KMS-11 (cell line): ENCODE data around the gene RRM1.
A peak's percentile ranks its signal among the peaks of the same experiment; 100 is the strongest.

ENCODE experiments used
- H2AFZ ChIP-seq: fragments of 200-600 bp; sonication (generic); 2 replicates; pipeline ENCODE4 v1.6.1; 2016; ENCODE audit warnings: antibody characterized with exemption, mixed run types, low read depth
- H3K27ac ChIP-seq: fragments of 200-600 bp; sonication (generic); 2 replicates; pipeline ENCODE4 v1.6.1; 2016; ENCODE audit warnings: mild to moderate bottlenecking, mixed run types
- H3K27me3 ChIP-seq: fragments of 200-600 bp; sonication (generic); 2 replicates; pipeline ENCODE4 v1.6.1; 2017; ENCODE audit warnings: mild to moderate bottlenecking, low read depth, mixed run types, moderate library complexity; ENCODE audit not compliant: insufficient read depth
- H3K36me3 ChIP-seq: fragments of 200-600 bp; sonication (generic); 2 replicates; pipeline ENCODE4 v1.6.1; 2017; ENCODE audit warnings: mild to moderate bottlenecking, mixed run types; ENCODE audit not compliant: insufficient read depth
- H3K4me1 ChIP-seq: fragments of 200-600 bp; sonication (generic); 2 replicates; pipeline ENCODE4 v1.6.1; 2016; ENCODE audit warnings: mild to moderate bottlenecking, low read depth, mixed run types; ENCODE audit not compliant: poor library complexity, severe bottlenecking
- H3K4me2 ChIP-seq: fragments of 200-600 bp; sonication (generic); 2 replicates; pipeline ENCODE4 v1.7.0; 2016; ENCODE audit warnings: mild to moderate bottlenecking, mixed run types
- H3K4me3 ChIP-seq: fragments of 200-600 bp; sonication (generic); IDR thresholded peaks from 2 replicates; pipeline ENCODE4 v1.6.1; 2017; ENCODE audit warnings: low read depth, low read length, mixed read lengths; ENCODE audit not compliant: insufficient read depth
- H3K79me2 ChIP-seq: fragments of 200-600 bp; sonication (generic); 2 replicates; pipeline ENCODE4 v1.6.1; 2016; ENCODE audit warnings: low read depth, mixed run types; ENCODE audit not compliant: insufficient read depth
- H3K9ac ChIP-seq: fragments of 200-600 bp; sonication (generic); 2 replicates; pipeline ENCODE4 v1.6.1; 2016; ENCODE audit warnings: mild to moderate bottlenecking, mixed run types
- H4K20me1 ChIP-seq: fragments of 200-600 bp; sonication (generic); 2 replicates; pipeline ENCODE4 v1.6.1; 2016; ENCODE audit warnings: mild to moderate bottlenecking, mixed run types; ENCODE audit not compliant: insufficient read depth
- TF ChIP-seq, protein P1 (sequence below): fragments of 200-600 bp; sonication (generic); conservative IDR thresholded peaks from 2 replicates; pipeline ENCODE4 v1.6.1; 2017; ENCODE audit warnings: low read depth, mild to moderate bottlenecking, antibody characterized with exemption, low read length, moderate library complexity, mixed read lengths

The RRM1 gene

GRCh38 chr11:4071914-4072313 is 22.7 kb upstream of the RRM1 start:
- H3K4me1 ChIP-seq: peaks cover 40% of the 10 kb centered on the region
- H3K36me3 ChIP-seq: no peaks in the 10 kb centered on the region
- H4K20me1 ChIP-seq: no peaks in the 10 kb centered on the region
- no peaks in the 10 kb centered on the region for H3K79me2 ChIP-seq
- H3K4me3 ChIP-seq: no peak overlapping the region
- no peak overlapping the region for H3K4me2 ChIP-seq
- H3K27me3 ChIP-seq: no peaks in the 10 kb centered on the region
- H3K9ac ChIP-seq: no peak overlapping the region
- TF ChIP-seq, protein P1, sequence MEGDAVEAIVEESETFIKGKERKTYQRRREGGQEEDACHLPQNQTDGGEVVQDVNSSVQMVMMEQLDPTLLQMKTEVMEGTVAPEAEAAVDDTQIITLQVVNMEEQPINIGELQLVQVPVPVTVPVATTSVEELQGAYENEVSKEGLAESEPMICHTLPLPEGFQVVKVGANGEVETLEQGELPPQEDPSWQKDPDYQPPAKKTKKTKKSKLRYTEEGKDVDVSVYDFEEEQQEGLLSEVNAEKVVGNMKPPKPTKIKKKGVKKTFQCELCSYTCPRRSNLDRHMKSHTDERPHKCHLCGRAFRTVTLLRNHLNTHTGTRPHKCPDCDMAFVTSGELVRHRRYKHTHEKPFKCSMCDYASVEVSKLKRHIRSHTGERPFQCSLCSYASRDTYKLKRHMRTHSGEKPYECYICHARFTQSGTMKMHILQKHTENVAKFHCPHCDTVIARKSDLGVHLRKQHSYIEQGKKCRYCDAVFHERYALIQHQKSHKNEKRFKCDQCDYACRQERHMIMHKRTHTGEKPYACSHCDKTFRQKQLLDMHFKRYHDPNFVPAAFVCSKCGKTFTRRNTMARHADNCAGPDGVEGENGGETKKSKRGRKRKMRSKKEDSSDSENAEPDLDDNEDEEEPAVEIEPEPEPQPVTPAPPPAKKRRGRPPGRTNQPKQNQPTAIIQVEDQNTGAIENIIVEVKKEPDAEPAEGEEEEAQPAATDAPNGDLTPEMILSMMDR: no peak
- H2AFZ ChIP-seq: no peak overlapping the region
- no peak overlapping the region for H3K27ac ChIP-seq

- Histone ChIP-seq H3K79me2 (no peaks in the 10 kb centered on the region), H3K27me3 (no peaks in the 10 kb centered on the region), H2AFZ (no peak overlapping the region), H3K4me2 (no peak overlapping the region), H3K4me3 (no peak overlapping the region), H3K4me1 (peaks cover 34% of the 10 kb centered on the region), H3K9ac (no peak overlapping the region), H4K20me1 (no peaks in the 10 kb centered on the region), H3K27ac (no peak overlapping the region), H3K36me3 (no peaks in the 10 kb centered on the region)
- TF ChIP-seq, protein P1: peak; percentile 89
Observed at GRCh38 chr11:4072668-4073285, 21.8 kb upstream of the RRM1 start.

GRCh38 chr11:4074266-4074665 is 20.3 kb upstream of the RRM1 start:
- Histone ChIP-seq H4K20me1 (no peaks in the 10 kb centered on the region), H2AFZ (no peak overlapping the region), H3K9ac (no peak overlapping the region), H3K4me3 (no peak overlapping the region), H3K79me2 (no peaks in the 10 kb centered on the region), H3K4me2 (no peak overlapping the region), H3K27me3 (no peaks in the 10 kb centered on the region), H3K27ac (no peak overlapping the region), H3K4me1 (peaks cover 20% of the 10 kb centered on the region), H3K36me3 (no peaks in the 10 kb centered on the region)
- TF ChIP-seq, protein P1: no peak

GRCh38 chr11:4076774-4077173 is 17.8 kb upstream of the RRM1 start:
- H3K9ac ChIP-seq: no peak overlapping the region
- H4K20me1 ChIP-seq: no peaks in the 10 kb centered on the region
- H2AFZ ChIP-seq: no peak overlapping the region
- TF ChIP-seq, protein P1: no peak
- no peak overlapping the region for H3K4me3 ChIP-seq
- no peak overlapping the region for H3K4me2 ChIP-seq
- H3K27ac ChIP-seq: no peak overlapping the region
- peaks cover 9% of the 10 kb centered on the region for H3K4me1 ChIP-seq
- H3K27me3 ChIP-seq: no peaks in the 10 kb centered on the region
- H3K79me2 ChIP-seq: no peaks in the 10 kb centered on the region
- no peaks in the 10 kb centered on the region for H3K36me3 ChIP-seq
